Urinary bladder (tissue), 4 donors: Measurements from ENCODE around the gene TNIK. TPM values are rescaled to one million over a fixed set of nuclear protein-coding genes. Genes with fewer than 3 reads are reported as not detected.
"Not testable (repeated sequence)": the region's sequence is repeated elsewhere in the genome, so short reads cannot be mapped to it uniquely, and the experiment has no call there.

Experiments
- DNase-seq: peaks from one replicate; pipeline ENCODE4 v3.0.0-alpha.2; 2015; ENCODE audit errors: extremely low spot score
- H3K27ac ChIP-seq: one replicate; pipeline ENCODE4 v1.5.1; 2013; ENCODE audit warnings: low read depth, mild to moderate bottlenecking, moderate library complexity
- H3K36me3 ChIP-seq: one replicate; pipeline ENCODE4 v1.6.1; 2013; ENCODE audit warnings: mild to moderate bottlenecking, moderate library complexity; ENCODE audit not compliant: insufficient read depth
- H3K4me1 ChIP-seq: one replicate; pipeline ENCODE4 v1.6.1; 2013; ENCODE audit warnings: mild to moderate bottlenecking, moderate library complexity; ENCODE audit not compliant: insufficient read depth
- H3K4me3 ChIP-seq: one replicate; pipeline ENCODE4 v1.5.1; 2013; ENCODE audit warnings: low read depth, low read length
- WGBS: extraction: QIAGEN DNeasy Blood & Tissue Kit; methylation state at CpG from one replicate; pipeline ENCODE4 v1.1.7; 2013; 5-methylcytosine and 5-hydroxymethylcytosine counted together
- polyA plus RNA-seq: library from polyadenylated mRNA; stranded (reverse); fragments of 200-250 nt; gene quantifications from one replicate; pipeline ENCODE4 v1.2.3, GENCODE V29; 2013
- total RNA-seq: library from RNA; depleted of rRNA; stranded (reverse); fragments of >200 nt; gene quantifications from one replicate; pipeline ENCODE4 v1.2.3, GENCODE V29; 2014
- donor health status: healthy with polysubstance abuse.
- donor health status: healthy.

The TNIK gene
- total and polyA plus RNA-seq, 2 donors, result 6.5 to 26.6 TPM

DNA sequence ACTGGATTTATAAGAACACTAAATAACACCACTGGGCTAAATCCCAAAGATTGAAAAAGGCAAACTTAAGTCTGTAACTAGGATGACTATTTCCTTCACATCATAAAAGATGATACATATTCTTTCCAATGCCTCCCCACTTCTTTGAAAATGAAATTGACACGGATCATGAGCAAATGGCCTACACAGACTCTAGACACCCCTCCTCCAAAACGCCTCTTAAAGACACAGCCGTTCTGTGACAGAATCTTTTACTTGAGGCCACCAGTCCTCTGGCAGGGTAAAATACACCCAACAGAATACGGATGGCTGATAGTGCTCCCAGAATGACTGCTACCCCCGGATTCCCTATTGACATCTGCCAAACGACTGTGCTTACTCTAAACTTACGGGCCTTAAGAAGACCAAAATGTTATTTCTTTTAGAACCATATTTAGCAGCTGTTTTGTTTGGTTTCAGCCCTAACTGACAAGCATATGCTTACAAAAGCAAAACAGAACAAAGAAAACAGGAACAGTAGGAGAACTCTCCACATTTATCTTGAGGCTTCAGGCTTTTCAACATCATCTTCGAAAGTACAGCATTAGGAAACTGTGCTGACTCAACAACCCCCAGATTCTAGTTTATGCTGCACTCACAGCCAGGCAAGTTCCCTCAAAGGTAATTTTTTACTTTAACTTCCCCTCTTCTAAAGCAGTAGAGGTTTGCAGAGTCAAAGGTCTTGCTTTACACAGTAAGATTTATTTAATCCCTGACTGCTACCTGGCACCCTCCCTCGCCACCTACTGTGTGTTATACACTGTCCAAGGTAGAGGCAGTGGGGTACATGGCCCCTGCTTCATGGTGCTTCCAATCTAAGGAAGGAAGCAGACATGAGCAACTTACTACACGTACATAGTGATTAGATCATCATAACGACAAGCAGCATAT is 84.3 kb downstream of the TNIK start:
- Histone ChIP-seq H3K36me3 (no peaks in the 10 kb centered on the region), H3K4me1 (no peaks in the 10 kb centered on the region), H3K27ac (peak overlapping the region; percentile 41), H3K4me3 (no peak overlapping the region)
- no peak for DNase-seq
- 67% methylated on average over 11 of the region's 11 CpGs for WGBS

DNA sequence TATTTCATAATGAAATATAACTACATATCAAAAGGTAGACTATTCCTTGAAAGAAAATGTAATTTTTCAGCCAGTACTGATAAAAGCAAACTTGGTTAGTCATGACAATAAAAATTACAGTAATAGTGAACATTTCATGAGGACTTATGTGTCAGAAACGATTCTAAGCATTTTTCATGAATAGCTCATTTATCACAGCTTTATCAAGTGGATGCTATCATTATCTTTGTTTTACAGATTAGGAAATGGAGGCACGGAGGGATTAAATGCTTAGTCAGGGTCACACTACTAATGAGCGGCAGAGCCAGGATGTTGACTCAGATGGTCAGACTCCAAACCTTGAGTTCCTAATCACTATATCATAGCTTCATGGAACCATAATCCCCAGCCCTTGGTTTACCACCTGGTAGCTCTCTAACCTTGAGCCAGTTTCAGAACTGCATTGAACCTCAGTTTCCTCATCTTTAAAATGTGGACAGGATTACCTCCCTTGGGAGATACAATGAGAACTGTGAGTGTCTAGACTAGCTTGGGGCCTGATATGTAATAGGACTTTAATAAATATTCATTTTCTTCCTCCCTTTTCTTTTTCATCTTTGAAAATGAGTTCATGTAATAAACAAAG is 85.4 kb downstream of the TNIK start:
- H3K36me3 ChIP-seq, result no peaks in the 10 kb centered on the region
- no peak for DNase-seq
- no peak overlapping the region for H3K4me3 ChIP-seq
- H3K27ac ChIP-seq, result no peak overlapping the region
- 22% methylated on average over 3 of the region's 3 CpGs for WGBS
- no peaks in the 10 kb centered on the region for H3K4me1 ChIP-seq

DNA sequence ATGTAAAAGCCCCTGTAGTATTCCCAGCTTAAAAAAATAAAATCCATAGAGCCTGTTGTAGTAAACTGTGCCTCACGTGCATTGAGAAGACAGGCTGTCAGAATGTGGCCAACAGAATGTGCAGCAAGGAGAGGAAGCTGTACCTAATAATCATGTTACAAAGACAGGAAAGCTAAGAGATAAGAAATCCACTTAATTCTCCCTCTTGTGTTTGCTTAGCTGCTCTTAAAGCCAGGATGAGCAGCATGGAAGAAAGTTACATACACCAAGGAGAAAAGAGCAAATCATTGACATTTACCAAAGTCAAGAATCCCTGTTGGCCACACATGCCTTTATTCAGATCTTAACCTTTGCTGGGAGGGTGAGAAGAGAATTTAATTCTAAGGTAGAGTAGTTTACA is 85.9 kb downstream of the TNIK start:
- no peak overlapping the region for H3K27ac ChIP-seq
- no peak overlapping the region for H3K4me3 ChIP-seq
- no peaks in the 10 kb centered on the region for H3K36me3 ChIP-seq
- no peaks in the 10 kb centered on the region for H3K4me1 ChIP-seq
- 23% methylated on average over 1 of the region's 1 CpG for WGBS
- DNase-seq, result no peak

DNA sequence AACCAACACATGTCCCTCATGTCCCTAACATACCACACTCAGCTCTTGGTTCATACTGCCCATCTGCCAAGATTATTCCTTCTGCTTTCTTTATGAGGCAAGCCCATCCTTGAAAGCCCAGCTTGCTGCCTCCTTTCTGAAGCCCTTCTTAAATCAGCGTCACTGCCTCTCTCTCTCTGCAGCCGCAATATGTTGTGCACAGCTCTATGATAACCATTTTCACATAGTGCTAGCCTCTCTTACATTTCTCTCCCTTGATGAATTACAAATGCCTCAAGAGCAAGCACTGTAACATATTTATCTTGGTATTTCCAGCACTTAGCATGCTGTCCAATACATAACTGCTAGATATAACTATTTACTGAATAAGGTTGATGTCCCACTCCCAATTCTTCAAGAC is 86.5 kb downstream of the TNIK start:
- DNase-seq, result no peak
- no peaks in the 10 kb centered on the region for H3K36me3 ChIP-seq
- 87% methylated on average over 2 of the region's 2 CpGs for WGBS
- H3K4me3 ChIP-seq, result no peak overlapping the region
- no peak overlapping the region for H3K27ac ChIP-seq
- no peaks in the 10 kb centered on the region for H3K4me1 ChIP-seq

DNA sequence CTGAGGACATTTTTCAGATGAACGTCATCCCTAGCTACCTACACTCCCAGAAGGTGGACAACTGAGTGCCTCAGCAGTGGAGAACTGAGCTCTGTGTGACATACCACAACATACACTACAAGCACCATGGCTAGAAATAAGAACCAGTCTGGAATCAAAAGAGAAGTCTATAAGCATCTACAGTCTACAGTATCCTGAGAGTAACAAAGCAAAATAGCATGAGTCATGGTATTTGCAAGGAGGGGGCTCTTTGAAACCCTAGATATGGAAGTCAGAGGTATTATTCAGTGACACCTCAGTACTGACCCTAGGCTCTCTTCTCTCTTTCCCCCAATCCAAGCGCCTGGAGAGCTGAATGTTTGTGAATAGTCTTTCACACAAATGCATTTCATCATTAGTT is 87.5 kb downstream of the TNIK start:
- DNase-seq, result no peak
- H3K4me3 ChIP-seq, result no peak overlapping the region
- no peaks in the 10 kb centered on the region for H3K4me1 ChIP-seq
- no peak overlapping the region for H3K27ac ChIP-seq
- H3K36me3 ChIP-seq, result no peaks in the 10 kb centered on the region
- 97% methylated on average over 2 of the region's 2 CpGs for WGBS

DNA sequence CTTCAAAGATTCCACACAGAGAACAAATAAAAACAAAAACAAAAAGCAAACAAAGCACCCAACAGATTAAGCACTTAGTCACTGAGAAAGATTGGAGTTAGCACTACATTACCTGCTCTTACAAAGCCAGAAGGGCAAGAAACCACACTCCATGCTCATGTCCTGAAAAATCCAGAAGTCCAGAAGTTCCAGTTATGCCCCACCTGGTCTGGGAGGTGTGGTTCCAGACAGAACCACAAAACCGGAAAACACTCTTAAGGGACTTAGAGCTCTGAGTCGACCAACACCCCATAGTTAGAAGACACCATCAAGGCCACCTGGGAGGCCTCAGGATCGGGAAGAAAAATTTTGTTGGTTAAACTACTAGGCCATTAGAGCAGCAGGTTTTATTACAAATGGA is 88.9 kb downstream of the TNIK start:
- Histone ChIP-seq H3K4me1 (no peaks in the 10 kb centered on the region), H3K27ac (no peak overlapping the region)
- 73% methylated on average over 3 of the region's 3 CpGs for WGBS

DNA sequence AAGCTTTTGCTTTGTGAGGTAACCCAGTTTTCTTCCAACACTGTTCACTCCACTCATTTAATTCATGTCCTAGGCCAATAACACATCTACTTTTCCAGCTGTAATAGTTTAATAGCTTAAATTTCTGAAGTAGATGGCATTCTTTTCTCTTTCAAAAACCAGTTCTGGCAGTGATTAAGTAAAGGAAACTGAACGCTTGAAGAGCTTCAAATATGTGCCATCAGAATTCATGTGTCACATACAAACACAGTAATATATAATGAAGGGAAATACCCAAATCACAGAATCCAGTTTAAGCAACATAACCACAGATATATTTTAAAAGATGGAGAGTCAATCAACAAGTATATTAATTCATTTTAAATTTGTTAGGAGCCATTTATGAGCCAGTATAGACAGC is 91.0 kb downstream of the TNIK start:
- 86% methylated on average over 1 of the region's 1 CpG for WGBS
- no peak overlapping the region for H3K4me3 ChIP-seq
- DNase-seq, result no peak

More for the DNA sequence above, 88.9 kb downstream of the TNIK start:
- no peaks in the 10 kb centered on the region for H3K36me3 ChIP-seq
- no peak overlapping the region for H3K4me3 ChIP-seq
- DNase-seq, result no peak

DNA sequence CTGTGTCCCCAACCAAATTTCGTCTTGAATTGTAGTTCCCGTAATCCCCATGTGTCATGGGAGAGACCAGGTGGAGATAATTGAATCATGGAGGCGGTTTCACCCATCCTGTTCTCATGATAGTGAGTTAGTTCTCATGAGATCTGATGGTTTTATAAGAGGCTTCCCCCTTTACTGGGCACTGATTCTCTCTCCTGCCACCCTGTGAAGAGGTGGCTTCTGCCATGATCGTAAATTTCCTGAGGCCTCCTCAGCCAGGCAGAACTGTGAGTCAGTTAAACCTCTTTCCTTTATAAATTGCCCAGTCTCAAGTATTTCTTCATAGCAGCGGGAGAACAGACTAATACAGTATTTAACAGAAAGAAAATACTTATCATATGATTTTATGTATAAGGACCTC is 93.5 kb downstream of the TNIK start:
- H3K36me3 ChIP-seq, H3K27ac ChIP-seq, H3K4me1 ChIP-seq, H3K4me3 ChIP-seq, DNase-seq: not testable (repeated sequence)
- WGBS, result 91% methylated on average over 5 of the region's 5 CpGs

More for the DNA sequence above, 91.0 kb downstream of the TNIK start:
- no peaks in the 10 kb centered on the region for H3K36me3 ChIP-seq
- H3K4me1 ChIP-seq, result no peaks in the 10 kb centered on the region
- H3K27ac ChIP-seq, result no peak overlapping the region

DNA sequence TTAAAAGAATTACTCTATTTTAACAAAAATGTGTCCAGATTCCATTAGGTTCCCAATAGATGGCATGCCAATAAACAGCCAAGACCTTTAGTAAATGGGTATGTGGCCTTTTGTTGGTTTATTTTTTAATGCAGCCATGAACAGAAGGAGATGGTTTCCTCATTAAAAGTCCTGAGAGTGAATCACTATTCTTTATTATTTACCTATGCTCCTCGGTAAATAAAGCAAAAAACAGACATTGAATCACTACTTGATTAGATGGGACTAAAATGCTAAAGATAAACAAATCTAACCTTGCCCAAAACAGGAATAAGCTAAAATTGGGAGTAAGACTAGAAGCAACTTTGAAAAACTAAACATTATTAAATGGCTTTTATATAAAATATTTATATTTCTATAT is 94.2 kb downstream of the TNIK start:
- Histone ChIP-seq H3K4me1 (no peaks in the 10 kb centered on the region), H3K27ac (no peak overlapping the region), H3K36me3 (no peaks in the 10 kb centered on the region), H3K4me3 (no peak overlapping the region)
- no peak for DNase-seq
- WGBS, result 90% methylated on average over 1 of the region's 1 CpG

DNA sequence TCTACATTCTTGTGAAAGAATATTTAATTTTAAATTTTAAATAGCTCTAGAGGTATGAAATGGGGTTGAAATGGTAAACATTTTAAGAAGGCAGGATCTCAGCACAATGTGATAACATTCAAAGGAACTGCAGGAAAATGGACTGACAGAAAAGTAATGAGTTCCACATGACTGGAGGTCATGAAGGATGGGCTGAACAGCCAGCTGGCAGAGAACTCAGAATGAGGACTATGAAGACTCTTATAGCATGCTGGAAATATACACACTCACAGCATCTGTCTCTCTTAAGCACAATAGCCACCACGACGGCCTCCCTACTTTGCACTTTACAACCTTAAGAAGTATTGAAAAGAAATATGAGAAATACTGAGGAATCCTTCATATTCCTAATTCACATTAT is 94.7 kb downstream of the TNIK start:
- no peak for DNase-seq
- WGBS, result 68% methylated on average over 2 of the region's 2 CpGs

DNA sequence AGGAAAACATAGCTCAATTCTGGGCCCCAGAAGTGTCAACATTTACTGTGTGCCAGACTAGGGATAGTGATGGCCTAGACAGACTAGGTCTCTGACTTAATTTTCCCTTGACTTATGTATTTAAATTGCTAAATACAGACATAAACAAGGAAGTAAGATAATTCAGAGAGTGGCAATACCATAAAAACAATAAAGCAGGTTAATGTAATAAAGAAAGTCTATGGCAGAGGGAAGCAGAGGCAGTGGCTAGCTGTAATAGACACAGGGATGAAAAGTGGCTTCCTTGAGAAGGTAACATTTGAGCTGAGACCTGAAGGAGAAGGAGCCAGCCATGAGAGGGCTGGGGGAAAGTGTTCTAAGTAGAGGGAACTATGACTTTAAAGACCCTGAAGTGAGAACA is 95.7 kb downstream of the TNIK start:
- Histone ChIP-seq H3K4me1 (no peaks in the 10 kb centered on the region), H3K4me3 (no peak overlapping the region), H3K27ac (no peak overlapping the region), H3K36me3 (no peaks in the 10 kb centered on the region)
- DNase-seq, result no peak

More for the DNA sequence above, 94.7 kb downstream of the TNIK start:
- H3K4me3 ChIP-seq, result no peak overlapping the region
- H3K4me1 ChIP-seq, result no peaks in the 10 kb centered on the region
- no peaks in the 10 kb centered on the region for H3K36me3 ChIP-seq
- no peak overlapping the region for H3K27ac ChIP-seq

DNA sequence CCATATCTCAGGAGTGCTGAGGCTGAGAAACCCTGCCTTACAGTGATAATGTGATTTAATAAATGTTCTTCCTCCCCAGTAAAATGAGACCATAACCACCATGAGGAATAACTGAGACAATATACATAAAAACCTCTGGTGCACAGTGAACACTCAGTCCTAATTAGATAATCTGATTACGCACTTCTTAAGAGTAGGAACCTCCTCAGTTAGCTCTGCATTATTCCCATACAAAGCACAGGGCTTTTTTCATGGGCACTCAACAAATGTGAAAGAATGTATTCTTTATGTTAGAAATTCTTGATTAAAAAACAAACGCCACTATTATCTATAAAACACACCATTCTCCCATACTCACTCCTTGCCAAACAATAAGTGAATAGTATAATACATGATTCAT is 97.0 kb downstream of the TNIK start:
- Histone ChIP-seq H3K36me3 (no peaks in the 10 kb centered on the region), H3K4me1 (no peaks in the 10 kb centered on the region), H3K4me3 (no peak overlapping the region), H3K27ac (no peak overlapping the region)
- DNase-seq, result no peak
- 91% methylated on average over 2 of the region's 2 CpGs for WGBS

DNA sequence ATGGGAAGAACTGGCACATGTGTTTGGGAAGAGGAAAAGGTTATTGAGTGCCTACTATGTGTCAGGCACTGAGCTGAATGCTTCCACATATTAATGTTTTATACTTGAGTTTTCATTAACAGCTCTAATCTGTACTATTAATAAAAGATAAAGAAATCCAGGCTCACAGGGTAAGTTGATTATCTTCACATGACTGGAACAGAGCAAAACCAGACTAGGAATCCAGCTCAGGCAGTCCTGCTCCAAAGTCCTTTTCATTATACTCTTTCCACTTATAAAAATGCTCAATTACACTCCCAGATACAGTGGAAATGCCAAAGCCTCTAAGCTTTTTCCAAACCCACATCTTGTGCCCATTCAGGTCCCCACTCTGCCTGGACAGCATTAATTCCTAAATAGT is 97.6 kb downstream of the TNIK start:
- Histone ChIP-seq H3K36me3 (no peaks in the 10 kb centered on the region), H3K4me1 (no peaks in the 10 kb centered on the region), H3K27ac (no peak overlapping the region), H3K4me3 (no peak overlapping the region)
- DNase-seq, result no peak

DNA sequence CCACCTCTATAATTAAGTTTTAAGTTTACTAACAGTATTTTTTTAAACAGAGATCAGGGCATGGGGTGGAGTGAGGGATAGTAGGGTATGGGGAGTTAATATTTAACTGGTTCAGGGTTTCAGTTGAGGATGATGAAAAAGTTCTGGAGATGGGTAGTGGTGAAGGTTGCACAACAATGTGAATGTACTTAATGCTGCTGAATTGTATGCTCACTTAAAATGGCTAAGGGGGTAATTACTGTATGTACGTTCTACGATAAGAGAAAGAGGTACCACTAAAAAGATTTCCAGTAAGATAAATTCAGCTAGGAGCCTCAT is 101.4 kb downstream of the TNIK start:
- DNase-seq, result no peak
- no peaks in the 10 kb centered on the region for H3K4me1 ChIP-seq
- no peak overlapping the region for H3K4me3 ChIP-seq
- WGBS, result 97% methylated on average over 2 of the region's 2 CpGs
- no peaks in the 10 kb centered on the region for H3K36me3 ChIP-seq
- H3K27ac ChIP-seq, result no peak overlapping the region
